K562 (cell line): ENCODE results near the gene ITGA1. TPM values are rescaled to one million over a fixed set of nuclear protein-coding genes. Genes with fewer than 3 reads are reported as not detected.

Experiments
- ATAC-seq: fragments of 200-7000 bp; cut with Tn5 transposase; 3 replicates; pipeline ENCODE4 v1.9.1; 2020; ENCODE audit warnings: moderate library complexity
- BruUV-seq: library from RNA; stranded (reverse); fragments of 400-500 nt; replicated peaks from 2 replicates; lab custom pipeline; 2021; lab: Mats Ljungman, UMichigan
- CTCF ChIA-PET: fragments of 300-600 bp; formaldehyde crosslinking; extraction: SDS; loops from one replicate; lab custom pipeline; 2021; ENCODE audit warnings: low intra/inter-chr PET ratio; lab: Yijun Ruan, JAX
- POLR2A ChIA-PET: fragments of 300-600, 350-650 bp; sonication (Branson Sonifier 250); formaldehyde crosslinking; extraction: SDS; loops from one replicate; lab custom pipeline; 2021; ENCODE audit warnings: antibody characterized with exemption, inconsistent platforms; lab: Yijun Ruan, JAX
- DNase-seq, 4 experiments: peaks; one replicate each; pipeline versions ENCODE4 v3.0.0 to v3.0.0-alpha.2; 2011 to 2018; ENCODE audit warnings: low spot score in 3 of 4, mixed read lengths in 3 of 4; ENCODE audit errors: extremely low read depth in 1 of 4
- FAIRE-seq: peaks from 2 replicates; lab custom pipeline; 2011; peaks lifted over from hg19 to GRCh38; lab: Jason Lieb, UNC
- H2AFZ ChIP-seq: 2 replicates; pipeline ENCODE4 v1.6.0; 2011; ENCODE audit warnings: low read depth, low read length, control low read depth, inconsistent platforms
- H3K27ac ChIP-seq: fragments of 200-600 bp; 3 replicates; pipeline ENCODE4 v1.8.0; 2011; ENCODE audit warnings: low read depth, mild to moderate bottlenecking, control low read depth, inconsistent platforms, low read length, moderate library complexity, mixed read lengths; ENCODE audit errors: extremely low read depth
- H3K27me3 ChIP-seq, 2 experiments: fragments of 300-600 bp in 1 of 2; 2 replicates in 1 of 2; 3 replicates in 1 of 2; pipeline versions ENCODE4 v1.6.0 to v1.8.0; 2011; ENCODE audit warnings: inconsistent platforms in 2 of 2, low read length in 2 of 2, mild to moderate bottlenecking in 1 of 2, mixed read lengths in 1 of 2, moderate library complexity in 1 of 2; ENCODE audit not compliant: control insufficient read depth in 2 of 2, insufficient read depth in 2 of 2
- H3K36me3 ChIP-seq: fragments of 300-600 bp; 3 replicates; pipeline ENCODE4 v1.8.0; 2011; ENCODE audit warnings: mild to moderate bottlenecking, low read length, inconsistent platforms; ENCODE audit not compliant: control insufficient read depth, insufficient read depth
- H3K4me1 ChIP-seq, 2 experiments: fragments of 200-600 bp in 1 of 2; replicated peaks in 1 of 2; 2 replicates in 1 of 2; 3 replicates in 1 of 2; pipeline versions ENCODE4 v1.5.1 to v1.8.0; 2011; ENCODE audit warnings: inconsistent platforms in 2 of 2, low read length in 2 of 2, mild to moderate bottlenecking in 1 of 2, mixed read lengths in 1 of 2, moderate library complexity in 1 of 2; ENCODE audit not compliant: control insufficient read depth in 2 of 2, insufficient read depth in 2 of 2
- H3K4me2 ChIP-seq: 2 replicates; pipeline ENCODE4 v1.6.1; 2011; ENCODE audit warnings: low read length, control low read depth, inconsistent platforms, mixed read lengths; ENCODE audit not compliant: insufficient read depth
- H3K4me3 ChIP-seq: fragments of 200-600 bp; sonication (generic), shearing (Covaris generic); 2 replicates; pipeline ENCODE4 v1.5.1; 2016; ENCODE audit warnings: control low read depth, inconsistent platforms
- H3K79me2 ChIP-seq: fragments of 200-600 bp; 3 replicates; pipeline ENCODE4 v1.8.0; 2011; ENCODE audit warnings: low read length, inconsistent platforms; ENCODE audit not compliant: control insufficient read depth, insufficient read depth
- H3K9ac ChIP-seq, 2 experiments: 2 replicates each; pipeline versions ENCODE4 v1.6.0 to v1.6.1; 2011; ENCODE audit warnings: low read depth in 2 of 2, low read length in 2 of 2, control low read depth in 1 of 2, inconsistent platforms in 1 of 2, mild to moderate bottlenecking in 1 of 2, mixed read lengths in 1 of 2; ENCODE audit not compliant: insufficient read depth in 1 of 2
- H3K9me1 ChIP-seq: one replicate; pipeline ENCODE4 v1.6.0; 2011; ENCODE audit warnings: inconsistent platforms, mild to moderate bottlenecking, low read length, moderate library complexity; ENCODE audit not compliant: control insufficient read depth, insufficient read depth
- H3K9me3 ChIP-seq: replicated peaks from 2 replicates; pipeline ENCODE4 v1.5.1; 2011; ENCODE audit warnings: low read depth, low read length, inconsistent platforms; ENCODE audit not compliant: control insufficient read depth, insufficient read depth
- H4K20me1 ChIP-seq: replicated peaks from 2 replicates; pipeline ENCODE4 v1.6.1; 2011; ENCODE audit warnings: low read length, inconsistent platforms, mixed read lengths; ENCODE audit not compliant: control insufficient read depth, insufficient read depth
- ARID4B ChIP-seq: sonication (generic); formaldehyde crosslinking; IDR thresholded peaks from 2 replicates; pipeline ENCODE4 v1.8.0; 2022; ENCODE audit warnings: mild to moderate bottlenecking, missing genetic modification reagents
- DEAF1 ChIP-seq: fragments of 450-650 bp; formaldehyde crosslinking; IDR thresholded peaks from 2 replicates; pipeline ENCODE4 v1.4.0; 2020; ENCODE audit warnings: mild to moderate bottlenecking, moderate library complexity
- ESRRB ChIP-seq: fragments of 250-450 bp; sonication (Bioruptor Pico); IDR thresholded peaks from 2 replicates; pipeline ENCODE4 v1.5.0; 2020; ENCODE audit warnings: mild to moderate bottlenecking, moderate library complexity, borderline replicate concordance
- GTF3C2 ChIP-seq: IDR thresholded peaks from 3 replicates; pipeline ENCODE4 v1.6.1; 2011; ENCODE audit warnings: borderline replicate concordance, mild to moderate bottlenecking, moderate library complexity; ENCODE audit not compliant: insufficient read length; ENCODE audit errors: extremely low read depth
- PML ChIP-seq: IDR thresholded peaks from 2 replicates; pipeline ENCODE4 v1.6.1; 2012; ENCODE audit warnings: low read length, inconsistent platforms
- SP2 ChIP-seq: IDR thresholded peaks from 2 replicates; pipeline ENCODE4 v1.6.1; 2011; ENCODE audit warnings: mild to moderate bottlenecking, low read depth, low read length, moderate library complexity; ENCODE audit not compliant: poor library complexity, severe bottlenecking; ENCODE audit errors: extremely low read depth
- ZBTB7A ChIP-seq: IDR thresholded peaks from 2 replicates; pipeline ENCODE4 v1.6.1; 2011; ENCODE audit warnings: low read depth, mild to moderate bottlenecking, low read length, moderate library complexity, borderline replicate concordance; ENCODE audit not compliant: control insufficient read depth
- ZC3H8 ChIP-seq: fragments of 450-650 bp; IDR thresholded peaks from 2 replicates; pipeline ENCODE4 v1.6.1; 2017
- ZNF77 ChIP-seq: fragments of 250-450 bp; sonication (Bioruptor Pico); IDR thresholded peaks from 2 replicates; pipeline ENCODE4 v1.5.0; 2020
- ZNF830 ChIP-seq: fragments of 250-450 bp; sonication (Bioruptor Pico); IDR thresholded peaks from 2 replicates; pipeline ENCODE4 v1.5.0; 2021; ENCODE audit warnings: mild to moderate bottlenecking
- WGBS: fragments of 100-300 bp; shearing (Covaris generic); methylation state at CpG from one replicate; pipeline ENCODE4 v1.1.6; 2016; ENCODE audit warnings: low coverage, mixed read lengths; ENCODE audit not compliant: insufficient coverage; ENCODE audit errors: missing lambda C conversion rate; 5-methylcytosine and 5-hydroxymethylcytosine counted together
- in situ Hi-C: fragments of 300-500 bp; cut with MboI; formaldehyde crosslinking; loops from 4 replicates; pipeline ENCODE4 v1.15.0; 2018; ENCODE audit warnings: inconsistent platforms, mixed read lengths
- intact Hi-C: fragments of 100-400 bp; cut with micrococcal nuclease; formaldehyde crosslinking; loops from 2 replicates; pipeline ENCODE4 v1.14.2; 2022
- polyA plus RNA-seq, 8 experiments: library from polyadenylated mRNA; depleted of rRNA in 4 of 8; stranded (reverse) in 5 of 8; unstranded in 3 of 8; fragments of >200 nt; fragmentation: Nextera tagmentation in 2 of 8; fragmentation: Illumina TruSeq in 1 of 8; extraction: Ambion mirVana in 2 of 8; extraction: Trizol in 1 of 8; gene quantifications; 2 replicates each; pipeline versions ENCODE4 v1.2.1 to v1.2.3, GENCODE V29; 2011 to 2014; ENCODE audit warnings: inconsistent platforms in 1 of 8, missing spikeins in 1 of 8
- total RNA-seq, 7 experiments: library from RNA; depleted of rRNA in 6 of 7; stranded (reverse); fragments of >200 nt in 6 of 7; fragmentation: Illumina TruSeq in 2 of 7; extraction: Trizol in 2 of 7; gene quantifications; 2 replicates each; pipeline versions ENCODE4 v1.2.1 to v1.2.3, GENCODE V29; 2011 to 2021; ENCODE audit warnings: low replicate concordance in 1 of 7

Gene ITGA1
- total and polyA plus RNA-seq, 9 of the 15 experiments (the other 6 are each of a cell fraction or from before 2014, with no cell fraction given): 0.04 to 0.22 TPM; not detected in 7

GRCh38 chr5:52784737-52785136, 3.0 kb upstream of the ITGA1 start (continued):
- TF ChIP-seq SP2 (no peak), ZC3H8 (no peak), ZBTB7A (no peak)

- no peak for FAIRE-seq
- TF ChIP-seq ESRRB (CRISPR knock-in tag): no peak
- TF ChIP-seq GTF3C2: no peak
- TF ChIP-seq ARID4B (CRISPR knock-in tag): no peak
- no peak for TF ChIP-seq DEAF1 (CRISPR knock-in tag)
- no peak for TF ChIP-seq ZNF830 (CRISPR knock-in tag)
- no peak for TF ChIP-seq ZNF77 (CRISPR knock-in tag)
- TF ChIP-seq PML: no peak
- ChIA-PET CTCF (interaction anchor here (1.5 kb wide), 1 partner anchor 130 kb away, joined by 4 read pairs; no protein-coding TSS in a partner anchor), POLR2A (no interaction called here)
- H3K27me3 ChIP-seq: peaks cover 0 to 10% of the 10 kb centered on the region in 2 experiments; a peak in 2 of 5 replicates
- H3K4me3 ChIP-seq: no peak overlapping the region
- no peak overlapping the region for H3K4me2 ChIP-seq
- no peak for ATAC-seq
- H3K9me1 ChIP-seq: no peaks in the 10 kb centered on the region
- no peaks in the 10 kb centered on the region for H4K20me1 ChIP-seq
- no peak overlapping the region for H2AFZ ChIP-seq
- peaks cover 0 to 9% of the 10 kb centered on the region in 2 experiments; a peak in 2 of 5 replicates for H3K4me1 ChIP-seq
- no TSS peak for BruUV-seq
- WGBS: 1% methylated on average over 4 of the region's 4 CpGs
- no peak overlapping the region for H3K27ac ChIP-seq
- H3K9ac ChIP-seq: no peak overlapping the region
- in situ Hi-C loops: no loop called here
- H3K79me2 ChIP-seq: no peaks in the 10 kb centered on the region
- DNase-seq: no peak
- H3K9me3 ChIP-seq: no peaks in the 10 kb centered on the region
- H3K36me3 ChIP-seq: no peaks in the 10 kb centered on the region
- intact Hi-C loops: no loop called here
Observed at GRCh38 chr5:52786391-52786790, 1.3 kb upstream of the ITGA1 start.
